ENCODE measurements around the gene CDH26.

DNA sequence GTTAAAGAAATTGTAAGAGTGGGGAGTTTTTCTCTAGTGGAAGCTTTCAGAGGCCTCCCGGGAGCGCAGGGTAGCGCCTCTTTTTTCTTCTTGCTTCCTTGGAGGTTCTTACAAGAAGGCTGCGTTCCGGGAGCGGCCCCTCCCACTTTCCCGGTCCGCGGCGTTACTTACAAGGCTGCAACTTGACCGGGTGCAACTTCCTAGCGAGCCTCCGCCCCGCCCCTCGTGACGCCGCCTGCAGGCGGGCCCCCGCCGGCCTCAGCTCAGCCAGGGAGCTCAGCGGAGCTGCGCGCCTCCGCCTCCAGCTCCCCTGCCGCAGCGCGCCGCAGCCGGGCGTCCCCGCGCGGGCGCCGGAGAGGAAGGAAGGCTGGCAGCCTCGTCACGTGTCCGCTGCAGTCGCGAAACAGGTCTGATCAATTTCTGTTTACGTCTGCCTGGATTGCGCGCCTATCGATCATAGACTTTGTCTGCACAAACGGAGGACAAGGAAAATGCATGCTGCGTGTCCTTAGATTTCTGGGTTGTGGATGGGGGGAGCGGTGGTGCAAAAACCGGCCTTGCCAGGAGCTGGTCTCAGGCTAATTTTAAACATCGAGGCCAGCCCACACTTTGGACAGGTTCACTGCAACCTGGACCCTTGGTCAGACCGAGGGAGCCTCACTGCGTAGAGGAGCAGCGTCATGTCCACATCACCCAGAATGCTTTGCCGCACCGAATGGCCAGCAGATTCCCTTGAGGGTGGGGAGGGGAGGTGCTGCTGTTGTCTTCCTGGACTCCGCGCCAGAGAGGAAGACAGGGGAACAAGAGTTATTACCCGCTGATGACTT is 17.9 kb upstream of the CDH26 start, which contains the start of the genes FAM217B and PPP1R3D:
- TF ChIP-seq CTCF (IDR thresholded peaks at IDR 0.05) (peak in 3 of 4 experiments; percentile 17 to 36 (median 18)), POLR2A (IDR thresholded peaks at IDR 0.05) (peak; percentile 82 to 93)

Measured in uterus (tissue), 2 donors.